Spleen (tissue), 7 donors: Measurements from ENCODE around the gene ACAT2.

Experiments
- POLR2A ChIP-seq, 3 donors: fragments of 450-650 bp; IDR thresholded peaks; one replicate each; pipeline ENCODE4 v1.5.1; 2017; ENCODE audit warnings: antibody characterized with exemption in 3 of 3, mild to moderate bottlenecking in 1 of 3
- TF ChIP-seq, protein P1 (sequence below), 11 experiments: fragments of 200-600 bp in 7 of 11; fragments of 450-650 bp in 4 of 11; sonication (generic) in 4 of 11; IDR thresholded peaks in 8 of 11; conservative IDR thresholded peaks in 3 of 11; 1 replicate in 7 of 11; 2 replicates in 4 of 11; pipeline versions ENCODE4 v1.4.0 to v1.8.0; 2016 to 2021; ENCODE audit warnings: antibody characterized with exemption in 11 of 11, inconsistent platforms in 4 of 11, mild to moderate bottlenecking in 1 of 11
- donor health status: DM: no; HTN: no; CAD: no; lungs with moderate emphysema.
- donor health status: DM: no; HTN: no; CAD: no.
- donor health status: DM: no; HTN: no; CAD: no.

DNA sequence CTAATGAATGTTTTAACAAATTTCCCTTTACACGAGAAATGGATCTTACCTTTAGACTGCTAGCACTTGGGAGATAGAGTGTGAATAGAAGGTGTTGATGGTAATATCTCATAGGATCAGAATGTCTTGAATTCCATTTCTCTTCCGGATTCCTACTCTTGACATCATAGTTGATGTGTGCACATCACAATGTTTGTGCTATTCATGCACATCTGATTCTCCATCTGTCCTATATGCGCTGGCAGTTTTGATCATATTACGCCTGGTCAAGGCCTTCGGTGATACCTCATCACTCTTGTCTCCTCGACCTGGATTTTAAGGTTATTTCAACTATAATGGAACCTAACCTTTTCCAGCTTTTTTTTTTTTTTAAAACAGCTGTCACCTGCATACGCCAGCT lies 16.8 kb upstream of the ACAT2 start:
- TF ChIP-seq, protein P1, sequence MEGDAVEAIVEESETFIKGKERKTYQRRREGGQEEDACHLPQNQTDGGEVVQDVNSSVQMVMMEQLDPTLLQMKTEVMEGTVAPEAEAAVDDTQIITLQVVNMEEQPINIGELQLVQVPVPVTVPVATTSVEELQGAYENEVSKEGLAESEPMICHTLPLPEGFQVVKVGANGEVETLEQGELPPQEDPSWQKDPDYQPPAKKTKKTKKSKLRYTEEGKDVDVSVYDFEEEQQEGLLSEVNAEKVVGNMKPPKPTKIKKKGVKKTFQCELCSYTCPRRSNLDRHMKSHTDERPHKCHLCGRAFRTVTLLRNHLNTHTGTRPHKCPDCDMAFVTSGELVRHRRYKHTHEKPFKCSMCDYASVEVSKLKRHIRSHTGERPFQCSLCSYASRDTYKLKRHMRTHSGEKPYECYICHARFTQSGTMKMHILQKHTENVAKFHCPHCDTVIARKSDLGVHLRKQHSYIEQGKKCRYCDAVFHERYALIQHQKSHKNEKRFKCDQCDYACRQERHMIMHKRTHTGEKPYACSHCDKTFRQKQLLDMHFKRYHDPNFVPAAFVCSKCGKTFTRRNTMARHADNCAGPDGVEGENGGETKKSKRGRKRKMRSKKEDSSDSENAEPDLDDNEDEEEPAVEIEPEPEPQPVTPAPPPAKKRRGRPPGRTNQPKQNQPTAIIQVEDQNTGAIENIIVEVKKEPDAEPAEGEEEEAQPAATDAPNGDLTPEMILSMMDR (IDR thresholded peaks at IDR 0.05 in 8 of 11, conservative IDR thresholded peaks at IDR 0.05 in 3 of 11), result no peak
- no peak for TF ChIP-seq POLR2A (IDR thresholded peaks at IDR 0.05)
